Natural killer cell (primary cell): Measurements from ENCODE around the gene UQCC2. TPM values are rescaled to one million over a fixed set of nuclear protein-coding genes. Genes with fewer than 3 reads are reported as not detected.

Experiments
- ATAC-seq, 3 donors: fragments of 150-1000 bp in 2 of 3; fragments of 200-7000 bp in 1 of 3; cut with Tn5 transposase; 1 replicate in 1 of 3; 2 replicates in 2 of 3; pipeline ENCODE4 v1.10.0; 2021; ENCODE audit warnings: mild to moderate bottlenecking in 2 of 3, moderate library complexity in 2 of 3
- DNase-seq, 2 donors: peaks; one replicate each; pipeline versions ENCODE4 v3.0.0 to v3.0.0-alpha.2; 2013 to 2021; ENCODE audit warnings: mixed read lengths in 1 of 2
- H3K27ac ChIP-seq: one replicate; pipeline ENCODE4 v1.5.1; 2013; ENCODE audit warnings: mild to moderate bottlenecking, low read length
- H3K27me3 ChIP-seq: one replicate; pipeline ENCODE4 v1.6.1; 2013; ENCODE audit warnings: low read length; ENCODE audit not compliant: control insufficient read depth, insufficient read depth
- H3K36me3 ChIP-seq: one replicate; pipeline ENCODE4 v1.6.1; 2013; ENCODE audit warnings: low read length; ENCODE audit not compliant: control insufficient read depth, insufficient read depth
- H3K4me1 ChIP-seq: one replicate; pipeline ENCODE4 v1.6.1; 2013; ENCODE audit warnings: low read length; ENCODE audit not compliant: control insufficient read depth, insufficient read depth
- H3K4me3 ChIP-seq: one replicate; pipeline ENCODE4 v1.5.1; 2013; ENCODE audit warnings: low read length
- H3K9me3 ChIP-seq: one replicate; pipeline ENCODE4 v1.6.1; 2013; ENCODE audit warnings: low read length; ENCODE audit not compliant: control insufficient read depth, insufficient read depth
- H3K27ac Mint-ChIP-seq, 2 donors: one replicate each; pipeline ENCODE4 v1.8.0; 2022; ENCODE audit warnings: mild to moderate bottlenecking in 2 of 2, mixed read lengths in 2 of 2, moderate library complexity in 1 of 2
- H3K27me3 Mint-ChIP-seq, 2 donors: one replicate each; pipeline ENCODE4 v1.8.0; 2022; ENCODE audit warnings: low read depth in 2 of 2, mixed read lengths in 2 of 2
- H3K36me3 Mint-ChIP-seq: one replicate; pipeline ENCODE4 v1.8.0; 2022; ENCODE audit warnings: mixed read lengths
- H3K4me1 Mint-ChIP-seq, 2 donors: one replicate each; pipeline ENCODE4 v1.8.0; 2022; ENCODE audit warnings: mixed read lengths in 2 of 2
- H3K4me3 Mint-ChIP-seq: one replicate; pipeline ENCODE4 v1.8.0; 2022; ENCODE audit warnings: mild to moderate bottlenecking, moderate library complexity, mixed read lengths
- H3K9me3 Mint-ChIP-seq, 2 donors: one replicate each; pipeline ENCODE4 v1.8.0; 2022; ENCODE audit warnings: mixed read lengths in 2 of 2
- CTCF ChIP-seq: fragments of 200-600 bp; IDR thresholded peaks from one replicate; pipeline ENCODE4 v1.8.0; 2022; ENCODE audit warnings: antibody characterized with exemption
- WGBS: methylation state at CpG from one replicate; pipeline ENCODE4 v1.1.7; 2013; ENCODE audit warnings: missing lambda C conversion rate; ENCODE audit not compliant: insufficient coverage; 5-methylcytosine and 5-hydroxymethylcytosine counted together
- intact Hi-C: fragments of 100-400 bp; cut with micrococcal nuclease; formaldehyde crosslinking; loops from one replicate; pipeline ENCODE4 v1.14.2; 2022
- total RNA-seq, 4 donors: library from RNA; stranded (reverse); fragments of 120-200 nt in 1 of 4; gene quantifications; one replicate each; pipeline versions ENCODE4 v1.2.3 to v1.2.4, GENCODE V29; 2013 to 2022

UQCC2 gene
- total RNA-seq, 3 donors from 2014 or later (not counting 1 experiment from before 2014, with no cell fraction given), result 15.8 to 19.6 (median 16.5) TPM

- TF ChIP-seq CTCF, result no peak
- Histone ChIP-seq H3K27ac (no peak overlapping the region), H3K4me1 (peaks cover 18% of the 10 kb centered on the region), H3K36me3 (peaks cover 3% of the 10 kb centered on the region), H3K27me3 (no peaks in the 10 kb centered on the region), H3K4me3 (peak overlapping the region; percentile 99), H3K9me3 (no peaks in the 10 kb centered on the region)
- peak in 1 of 2 donors; percentile 10 for DNase-seq
- H3K27ac Mint-ChIP-seq, result peak overlapping the region; percentile 95 to 100
- 83% methylated on average over 15 of the region's 15 CpGs for WGBS
- H3K27me3 Mint-ChIP-seq, result peaks cover 0 to 2% of the 10 kb centered on the region in 2 donors
- intact Hi-C loops, result loop anchor here (1.0 kb wide), 2 partner anchors 18 to 79 kb away; partner anchors contain the start of gene LEMD2
- ATAC-seq, result no peak
- H3K36me3 Mint-ChIP-seq, result no peaks in the 10 kb centered on the region
- H3K9me3 Mint-ChIP-seq, result no peaks in the 10 kb centered on the region
- peak overlapping the region; percentile 98 for H3K4me3 Mint-ChIP-seq
- peaks cover 21 to 22% of the 10 kb centered on the region in 2 donors for H3K4me1 Mint-ChIP-seq
These were observed 991 bp downstream of the UQCC2 start for GRCh38 chr6:33710296-33711121.

GRCh38 chr6:33709605-33710295 lies 1.8 kb downstream of the UQCC2 start:
- no peak overlapping the region for H3K27ac ChIP-seq
- 95% methylated on average over 10 of the region's 10 CpGs for WGBS
- H3K9me3 ChIP-seq, result no peaks in the 10 kb centered on the region
- peaks cover 3% of the 10 kb centered on the region for H3K36me3 ChIP-seq
- Mint-ChIP-seq H3K9me3 (no peaks in the 10 kb centered on the region), H3K27ac (peak overlapping the region; percentile 95 to 100), H3K36me3 (no peaks in the 10 kb centered on the region), H3K4me1 (peaks cover 21 to 22% of the 10 kb centered on the region in 2 donors), H3K4me3 (peak overlapping the region; percentile 98), H3K27me3 (no peaks in the 10 kb centered on the region)
- TF ChIP-seq CTCF, result no peak
- H3K4me3 ChIP-seq, result no peak overlapping the region
- peaks cover 18% of the 10 kb centered on the region for H3K4me1 ChIP-seq
- no peaks in the 10 kb centered on the region for H3K27me3 ChIP-seq
- DNase-seq (no peak), ATAC-seq (no peak)
- intact Hi-C loops, result no loop called here

- DNase-seq (no peak), ATAC-seq (no peak)
- Mint-ChIP-seq H3K27ac (no peak overlapping the region), H3K36me3 (no peaks in the 10 kb centered on the region), H3K9me3 (no peaks in the 10 kb centered on the region), H3K27me3 (no peaks in the 10 kb centered on the region), H3K4me1 (peaks cover 21 to 22% of the 10 kb centered on the region in 2 donors), H3K4me3 (no peak overlapping the region)
- Histone ChIP-seq H3K27me3 (no peaks in the 10 kb centered on the region), H3K4me1 (peaks cover 18% of the 10 kb centered on the region), H3K27ac (no peak overlapping the region), H3K36me3 (peaks cover 3% of the 10 kb centered on the region), H3K4me3 (no peak overlapping the region), H3K9me3 (no peaks in the 10 kb centered on the region)
- TF ChIP-seq CTCF, result no peak
- WGBS, result 97% methylated on average over 10 of the region's 10 CpGs
- intact Hi-C loops, result no loop called here
These were observed 2.8 kb downstream of the UQCC2 start for GRCh38 chr6:33708516-33709204.
